ENCODE results near the gene TLCD3A.
"Not testable (repeated sequence)": the region's sequence is repeated elsewhere in the genome, so short reads cannot be mapped to it uniquely, and the experiment has no call there.

Gene TLCD3A

GRCh38 chr17:732067-732901, at the start of gene TLCD3A:
TSS of gene TLCD3A (plus strand) at chr17:732596. CDS start at chr17:732648, 52 bp downstream.
- peak in 1 of 2 experiments; percentile 40 for DNase-seq (ENCODE audit: low read depth in 2 of 2)

DNA sequence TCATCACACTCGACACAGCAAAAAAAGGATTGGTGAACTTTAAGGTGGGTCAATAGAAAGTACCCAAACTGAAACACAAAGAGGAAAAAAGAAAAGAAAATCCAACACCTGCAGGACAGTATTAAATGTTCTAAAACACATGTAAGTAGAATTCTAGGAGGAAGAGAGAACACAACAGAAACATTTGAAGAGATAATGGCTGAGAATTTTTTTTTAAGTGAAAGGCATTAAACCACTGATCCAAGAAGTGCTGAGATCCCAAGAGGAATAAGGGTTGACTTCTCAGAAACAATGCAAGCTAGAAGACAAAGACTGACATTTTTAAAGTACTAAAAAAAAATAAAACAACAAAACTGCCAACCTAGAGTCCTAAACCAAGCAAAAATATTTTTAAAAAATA, 49.4 kb upstream of the TLCD3A start:
- no peak for DNase-seq (ENCODE audit: low read depth in 2 of 2)

DNA sequence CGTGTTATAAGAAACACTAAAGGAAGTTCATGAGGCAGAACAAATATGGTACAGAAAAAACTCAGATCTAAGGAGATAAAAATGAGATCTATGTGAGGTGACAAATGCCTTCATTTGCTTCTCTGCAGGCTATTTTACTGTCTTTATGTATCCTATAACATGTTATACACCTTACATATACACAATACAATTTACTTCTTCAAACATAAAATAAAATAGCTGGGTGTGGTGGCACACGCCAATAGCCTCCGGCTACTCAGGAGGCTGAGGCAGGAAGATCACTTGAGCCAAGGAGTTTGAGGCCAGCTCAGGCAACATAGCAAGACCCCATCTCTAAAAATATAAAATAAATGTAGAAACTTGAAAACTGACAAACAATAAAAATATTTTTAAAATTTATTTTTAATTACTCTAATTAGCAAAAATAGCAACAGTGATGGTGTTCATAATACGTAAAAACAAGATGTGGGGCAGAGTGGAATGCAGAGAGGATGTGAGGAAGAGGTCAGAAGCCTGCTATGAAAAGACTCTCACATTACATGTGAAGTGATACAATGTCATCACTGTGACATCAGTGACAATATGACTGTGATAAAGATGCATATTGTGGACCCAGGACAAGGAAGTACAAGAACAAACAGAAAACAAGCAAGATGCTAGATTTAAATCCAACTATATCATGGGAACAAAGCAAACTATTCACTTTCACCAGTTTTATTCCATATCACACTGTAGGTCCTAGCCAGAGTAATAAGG, 48.7 kb upstream of the TLCD3A start:
- DNase-seq (ENCODE audit: low read depth in 2 of 2) = no peak

DNA sequence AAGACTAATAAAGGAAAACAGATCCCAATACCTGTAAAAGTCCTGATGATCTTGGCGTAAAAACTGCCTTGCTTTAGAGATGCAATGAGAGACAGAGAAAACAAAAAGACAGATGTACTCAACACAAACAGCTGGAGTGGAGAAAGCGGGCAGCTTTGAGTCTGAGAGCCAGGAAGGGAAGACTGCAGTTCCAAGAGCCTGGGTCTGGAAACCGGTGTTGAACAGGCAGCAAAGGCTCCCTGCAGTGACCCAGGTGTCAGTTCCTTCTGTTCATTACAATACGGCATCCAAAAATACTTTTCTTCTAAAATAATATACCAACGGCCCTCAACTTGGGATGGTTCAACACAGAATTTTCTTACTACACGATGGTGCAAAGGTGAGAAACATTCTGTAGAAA, 47.4 kb upstream of the TLCD3A start:
- no peak for DNase-seq (ENCODE audit: low read depth in 2 of 2)

- DNase-seq (ENCODE audit: low read depth in 2 of 2) = no peak
Measured at GRCh38 chr17:688100-688989, 44.1 kb upstream of the TLCD3A start.

GRCh38 chr17:689556-690275, 42.7 kb upstream of the TLCD3A start:
- DNase-seq (ENCODE audit: low read depth in 2 of 2) = no peak

- DNase-seq (ENCODE audit: low read depth in 2 of 2) = no peak
Measured at GRCh38 chr17:690361-690760, 42.0 kb upstream of the TLCD3A start.

GRCh38 chr17:691423-691822, 41.0 kb upstream of the TLCD3A start:
- DNase-seq (ENCODE audit: low read depth in 2 of 2) = no peak

- DNase-seq (ENCODE audit: low read depth in 2 of 2) = peak; percentile 53 to 55
Measured at GRCh38 chr17:692116-692515, 40.3 kb upstream of the TLCD3A start.

DNA sequence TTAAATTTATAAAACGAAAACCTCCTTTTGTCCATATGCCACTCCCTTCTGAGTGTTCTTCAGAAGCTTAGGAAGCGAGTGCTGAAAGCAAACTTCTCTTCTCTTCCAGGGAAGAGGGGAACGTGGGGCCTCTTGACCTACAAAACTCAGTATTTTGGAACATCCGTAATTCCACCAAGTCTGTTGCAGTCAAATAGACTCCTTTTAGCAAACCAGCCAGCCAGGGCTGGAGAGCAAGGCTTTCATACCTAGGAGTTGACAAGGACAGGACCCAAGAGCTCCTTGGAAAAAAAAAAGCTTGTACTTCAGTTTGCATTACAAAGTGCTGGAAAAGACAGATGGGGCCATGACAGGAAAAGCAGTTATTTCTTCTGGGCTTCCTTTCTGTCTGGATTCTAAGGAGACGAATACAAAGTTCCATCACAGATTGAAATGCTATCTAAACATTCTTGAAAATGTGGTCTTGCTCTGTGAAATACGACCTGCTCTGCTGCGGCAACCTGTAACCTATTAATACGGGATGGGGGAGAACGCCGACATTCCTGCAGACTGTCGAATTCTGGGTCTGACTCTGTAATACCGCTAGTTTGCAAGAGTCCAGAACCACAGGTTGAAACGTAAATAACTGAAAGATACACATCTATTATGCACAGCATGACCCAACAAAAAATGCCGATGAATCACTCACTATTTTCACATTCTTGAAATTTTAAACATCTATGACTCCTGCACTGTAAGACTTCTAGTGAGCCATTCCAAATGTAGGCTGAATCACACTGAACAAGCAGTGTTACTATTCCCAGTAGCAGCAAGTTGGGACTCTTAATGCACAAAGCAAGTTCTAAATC, 38.4 kb upstream of the TLCD3A start:
- peak; percentile 97 to 98 for DNase-seq (ENCODE audit: low read depth in 2 of 2)

GRCh38 chr17:696369-696768, 36.0 kb upstream of the TLCD3A start:
- DNase-seq (ENCODE audit: low read depth in 2 of 2) = no peak

GRCh38 chr17:697682-698081, 34.7 kb upstream of the TLCD3A start:
- DNase-seq (ENCODE audit: low read depth in 2 of 2) = no peak

- DNase-seq (ENCODE audit: low read depth in 2 of 2) = not testable (repeated sequence)
Measured at GRCh38 chr17:698096-698495, 34.3 kb upstream of the TLCD3A start.

GRCh38 chr17:699345-699744, 33.1 kb upstream of the TLCD3A start:
- DNase-seq (ENCODE audit: low read depth in 2 of 2) = no peak

DNA sequence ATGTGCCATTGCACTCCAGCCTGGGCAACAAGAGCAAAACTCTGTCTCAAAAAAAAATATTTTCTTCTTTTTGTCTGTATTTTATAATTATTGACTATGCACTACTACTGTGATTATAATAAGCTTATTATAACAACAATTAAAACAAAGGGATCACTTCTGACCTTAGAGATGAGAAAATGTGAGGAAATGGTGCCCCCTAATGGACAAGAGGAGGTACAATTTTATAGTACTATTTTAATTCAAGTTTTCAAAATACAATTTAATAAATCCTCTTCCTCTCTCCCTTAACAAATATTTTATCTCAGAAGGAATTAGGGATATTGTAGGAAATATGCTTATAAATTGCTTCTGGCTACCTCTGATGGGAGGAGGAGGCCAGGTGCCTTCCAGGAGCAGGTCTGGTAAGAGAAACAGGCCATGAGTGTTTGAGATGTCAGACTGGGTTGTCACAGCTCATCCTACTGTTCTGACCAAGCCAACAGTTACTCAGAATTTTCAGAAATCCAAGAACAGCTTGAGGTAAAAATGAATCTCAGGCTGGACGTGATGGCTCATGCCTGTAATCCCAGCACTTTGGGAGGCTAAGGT, 31.8 kb upstream of the TLCD3A start:
- no peak for DNase-seq (ENCODE audit: low read depth in 2 of 2)

DNA sequence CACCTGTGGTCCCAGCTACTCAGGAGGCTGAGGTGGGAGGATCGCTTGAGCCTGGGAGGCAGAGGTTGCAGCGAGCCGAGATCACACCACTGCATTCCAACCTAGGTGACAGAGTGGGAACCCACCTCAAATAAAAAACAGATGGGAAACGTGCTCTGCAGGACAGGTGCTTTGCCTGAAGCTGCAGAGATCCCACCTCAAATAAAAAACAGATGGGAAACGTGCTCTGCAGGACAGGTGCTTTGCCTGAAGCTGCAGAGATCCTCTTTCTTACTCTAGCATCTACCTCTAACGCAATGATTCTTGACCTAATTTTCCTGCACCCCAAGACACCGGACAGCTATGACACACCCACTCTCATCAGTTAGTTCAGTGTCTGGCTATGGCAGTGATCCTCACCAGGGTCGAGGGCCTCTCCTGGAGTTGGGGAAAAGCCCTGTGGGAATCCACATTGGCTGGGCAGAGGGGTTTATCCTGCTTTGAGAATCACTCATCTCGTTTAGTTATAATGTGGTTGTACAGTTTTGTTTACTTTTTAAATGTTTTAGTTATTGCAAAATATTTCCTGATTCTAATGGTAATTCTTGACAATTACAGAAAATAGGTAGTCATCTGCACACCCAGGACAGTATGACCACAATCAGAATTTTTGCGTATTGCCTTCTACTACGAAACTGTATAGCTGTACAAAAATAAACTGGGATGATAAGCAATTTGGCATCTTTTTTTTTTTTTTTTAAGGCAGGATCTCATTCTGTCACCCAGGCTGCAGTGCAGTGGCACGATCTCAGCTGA, 29.1 kb upstream of the TLCD3A start:
- DNase-seq (ENCODE audit: low read depth in 2 of 2) = no peak

DNA sequence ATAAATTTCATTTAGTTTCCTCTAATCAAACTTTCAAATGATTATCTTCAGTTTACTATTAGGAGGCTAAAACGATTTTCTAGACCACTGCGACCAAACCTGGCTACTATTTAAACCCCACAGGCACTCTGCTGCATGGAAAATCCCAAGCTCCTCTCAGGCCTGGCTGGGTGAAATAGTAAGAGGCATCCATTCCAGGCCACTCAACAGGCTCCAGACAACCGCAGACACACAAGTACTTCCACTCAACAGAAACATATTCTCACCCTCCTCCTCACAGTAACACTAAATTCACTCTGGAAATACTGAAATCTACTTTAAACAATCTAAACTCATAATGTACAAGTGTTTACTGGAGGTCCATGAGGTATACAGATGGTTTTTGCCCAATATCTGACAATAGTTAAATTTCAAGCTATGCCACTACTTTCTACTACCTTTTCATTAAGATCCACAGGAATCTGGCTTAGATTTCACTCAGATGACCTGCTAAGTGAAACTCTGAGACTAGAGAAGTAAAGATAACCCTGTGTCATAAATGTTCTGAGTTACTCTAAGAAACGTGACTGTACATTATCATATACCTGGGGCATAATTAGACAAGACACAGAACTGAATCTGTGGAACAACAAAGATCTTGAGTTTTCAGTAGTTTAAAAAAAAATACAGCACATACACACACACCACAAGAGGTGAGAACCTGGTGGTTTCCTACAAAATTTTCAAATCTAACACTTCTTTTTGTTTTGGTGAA, 28.1 kb upstream of the TLCD3A start:
- DNase-seq (ENCODE audit: low read depth in 2 of 2) = no peak

GRCh38 chr17:705011-705410, 27.4 kb upstream of the TLCD3A start:
- no peak for DNase-seq (ENCODE audit: low read depth in 2 of 2)
